Neural cell (in vitro differentiated cells): Measurements from ENCODE around the gene TRAK1. TPM values are rescaled to one million over a fixed set of nuclear protein-coding genes. Genes with fewer than 3 reads are reported as not detected.

ENCODE experiments used
- H2AFZ ChIP-seq: fragments of 200-600, 300-800 bp; sonication (generic), shearing (Covaris generic); 2 replicates; pipeline ENCODE4 v1.6.0; 2014; ENCODE audit warnings: low read depth, mild to moderate bottlenecking, antibody characterized with exemption, low read length, moderate library complexity
- H3F3A ChIP-seq: fragments of 200-600 bp; shearing (Covaris generic); 2 replicates; pipeline ENCODE4 v1.6.1; 2016; ENCODE audit warnings: mild to moderate bottlenecking, moderate library complexity, mixed read lengths, antibody characterized with exemption, low read length; ENCODE audit not compliant: insufficient read depth, poor library complexity, severe bottlenecking
- H3K27ac ChIP-seq: fragments of 200-600, 300-800 bp; sonication (generic), shearing (Covaris generic); 2 replicates; pipeline ENCODE4 v1.5.1; 2014; ENCODE audit warnings: mild to moderate bottlenecking, low read length, moderate library complexity
- H3K27me3 ChIP-seq: fragments of 300-800, 200-600 bp; sonication (generic), shearing (Covaris generic); 2 replicates; pipeline ENCODE4 v1.6.0; 2014; ENCODE audit warnings: mild to moderate bottlenecking, low read depth, low read length, moderate library complexity; ENCODE audit not compliant: insufficient read depth
- H3K36me3 ChIP-seq: fragments of 300-800, 200-600 bp; sonication (generic), shearing (Covaris generic); 2 replicates; pipeline ENCODE4 v1.5.1; 2014; ENCODE audit warnings: mild to moderate bottlenecking, antibody characterized with exemption, low read length, moderate library complexity; ENCODE audit not compliant: insufficient read depth
- H3K4me2 ChIP-seq: fragments of 300-800, 200-600 bp; sonication (generic), shearing (Covaris generic); 2 replicates; pipeline ENCODE4 v1.6.0; 2014; ENCODE audit warnings: mild to moderate bottlenecking, low read length
- H3K4me3 ChIP-seq: fragments of 300-800, 200-600 bp; sonication (generic), shearing (Covaris generic); 2 replicates; pipeline ENCODE4 v1.5.1; 2014; ENCODE audit warnings: mild to moderate bottlenecking, low read length, moderate library complexity
- H3K79me2 ChIP-seq: fragments of 200-600 bp; shearing (Covaris generic); replicated peaks from 2 replicates; pipeline ENCODE4 v1.6.0; 2014; ENCODE audit warnings: mild to moderate bottlenecking, low read length, moderate library complexity; ENCODE audit not compliant: insufficient read depth
- H3K9ac ChIP-seq: fragments of 300-800, 200-600 bp; sonication (generic), shearing (Covaris generic); 2 replicates; pipeline ENCODE4 v1.6.1; 2016; ENCODE audit warnings: mild to moderate bottlenecking, low read length, mixed read lengths
- H3K9me2 ChIP-seq: fragments of 200-600 bp; shearing (Covaris generic); 2 replicates; pipeline ENCODE4 v1.6.1; 2016; ENCODE audit warnings: mild to moderate bottlenecking, low read length, mixed read lengths; ENCODE audit not compliant: insufficient read depth
- H3K9me3 ChIP-seq: fragments of 200-600, 300-800 bp; sonication (generic), shearing (Covaris generic); 2 replicates; pipeline ENCODE4 v1.6.1; 2016; ENCODE audit warnings: mild to moderate bottlenecking, mixed run types, low read length, moderate library complexity, mixed read lengths
- H4K20me1 ChIP-seq: fragments of 200-600 bp; shearing (Covaris generic); 2 replicates; pipeline ENCODE4 v1.6.1; 2016; ENCODE audit warnings: mild to moderate bottlenecking, mixed run types; ENCODE audit not compliant: insufficient read depth
- CTCF ChIP-seq: fragments of 450-650 bp; IDR thresholded peaks from 2 replicates; pipeline ENCODE4 v1.5.1; 2014; ENCODE audit warnings: antibody characterized with exemption, mild to moderate bottlenecking, moderate library complexity; ENCODE audit not compliant: poor library complexity, severe bottlenecking
- EP300 ChIP-seq: fragments of 450-650 bp; conservative IDR thresholded peaks from 2 replicates; pipeline ENCODE4 v1.6.1; 2014; ENCODE audit warnings: antibody characterized with exemption, mild to moderate bottlenecking, moderate library complexity; ENCODE audit not compliant: poor library complexity, severe bottlenecking
- EZH2 ChIP-seq: fragments of 200-600, 300-800 bp; shearing (Covaris generic), sonication (generic); IDR thresholded peaks from 2 replicates; pipeline ENCODE4 v1.6.1; 2014; ENCODE audit warnings: antibody characterized with exemption, low read length, borderline replicate concordance, mild to moderate bottlenecking; ENCODE audit not compliant: insufficient read depth, poor library complexity, severe bottlenecking
- MXI1 ChIP-seq: fragments of 450-650 bp; conservative IDR thresholded peaks from 2 replicates; pipeline ENCODE4 v1.6.1; 2014; ENCODE audit warnings: antibody characterized with exemption, mild to moderate bottlenecking; ENCODE audit not compliant: poor library complexity, severe bottlenecking
- POLR2AphosphoS5 ChIP-seq: IDR thresholded peaks from 2 replicates; pipeline ENCODE4 v1.6.1; 2012
- RAD21 ChIP-seq: fragments of 450-650 bp; conservative IDR thresholded peaks from 2 replicates; pipeline ENCODE4 v1.6.1; 2014; ENCODE audit warnings: antibody characterized with exemption, mild to moderate bottlenecking, moderate library complexity
- REST ChIP-seq: IDR thresholded peaks from 2 replicates; pipeline ENCODE4 v1.6.1; 2012; ENCODE audit warnings: borderline replicate concordance
- SMC3 ChIP-seq: fragments of 450-650 bp; conservative IDR thresholded peaks from 2 replicates; pipeline ENCODE4 v1.6.1; 2014; ENCODE audit warnings: antibody characterized with exemption, mild to moderate bottlenecking, moderate library complexity; ENCODE audit not compliant: poor library complexity
- TAF1 ChIP-seq: IDR thresholded peaks from 2 replicates; pipeline ENCODE4 v1.6.1; 2012; ENCODE audit warnings: low read depth
- polyA plus RNA-seq: library from polyadenylated mRNA; depleted of rRNA; stranded (reverse); fragments of >200 nt; gene quantifications from 2 replicates; pipeline ENCODE4 v1.2.3, GENCODE V29; 2014

TRAK1 gene
- polyA plus RNA-seq, 1 donor from 2014 or later, result 34.7 TPM

GRCh38 chr3:42270561-42270960 lies 179.4 kb downstream of the TRAK1 start:
- H2AFZ ChIP-seq, result no peak overlapping the region
- no peak overlapping the region for H3K4me2 ChIP-seq
- no peak overlapping the region for H3K27ac ChIP-seq
- H3K9me3 ChIP-seq, result no peaks in the 10 kb centered on the region
- no peaks in the 10 kb centered on the region for H3K36me3 ChIP-seq
- H3K9ac ChIP-seq, result no peak overlapping the region
- no peak for TF ChIP-seq RAD21
- TF ChIP-seq SMC3, result no peak
- TF ChIP-seq MXI1, result no peak
- TF ChIP-seq CTCF, result no peak
- no peak for TF ChIP-seq EP300
- no peak for TF ChIP-seq REST
- no peak for TF ChIP-seq POLR2AphosphoS5
- no peak for TF ChIP-seq EZH2
- TF ChIP-seq TAF1, result no peak
- no peaks in the 10 kb centered on the region for H3K9me2 ChIP-seq
- no peaks in the 10 kb centered on the region for H3K79me2 ChIP-seq
- H3F3A ChIP-seq, result no peaks in the 10 kb centered on the region
- no peaks in the 10 kb centered on the region for H3K27me3 ChIP-seq
- H4K20me1 ChIP-seq, result no peaks in the 10 kb centered on the region
- H3K4me3 ChIP-seq, result no peak overlapping the region

- Histone ChIP-seq H2AFZ (no peak overlapping the region), H3K27ac (no peak overlapping the region), H3K9ac (no peak overlapping the region), H3F3A (no peaks in the 10 kb centered on the region), H3K27me3 (no peaks in the 10 kb centered on the region), H3K36me3 (no peaks in the 10 kb centered on the region), H4K20me1 (no peaks in the 10 kb centered on the region), H3K79me2 (no peaks in the 10 kb centered on the region), H3K4me2 (no peak overlapping the region), H3K9me3 (no peaks in the 10 kb centered on the region), H3K4me3 (no peak overlapping the region), H3K9me2 (no peaks in the 10 kb centered on the region)
- TF ChIP-seq CTCF, result no peak
- no peak for TF ChIP-seq SMC3
- TF ChIP-seq EP300, result no peak
- TF ChIP-seq MXI1, result no peak
- TF ChIP-seq TAF1, result no peak
- no peak for TF ChIP-seq EZH2
- TF ChIP-seq REST, result no peak
- no peak for TF ChIP-seq RAD21
- TF ChIP-seq POLR2AphosphoS5, result no peak
Observed at GRCh38 chr3:42271786-42272185, 180.6 kb downstream of the TRAK1 start.
